NT2/D1 (cell line): ENCODE measurements around the gene RTN4RL1.

Source experiments
- DNase-seq: peaks from one replicate; pipeline ENCODE4 v3.0.0-alpha.2; 2011; ENCODE audit warnings: low read depth, low spot score
- H3K27me3 ChIP-seq: 2 replicates; pipeline ENCODE4 v1.6.0; 2011; ENCODE audit warnings: mild to moderate bottlenecking; ENCODE audit not compliant: insufficient read length, insufficient read depth
- H3K36me3 ChIP-seq: 2 replicates; pipeline ENCODE4 v1.6.1; 2011; ENCODE audit warnings: mild to moderate bottlenecking, low read length, mixed read lengths; ENCODE audit not compliant: insufficient read depth, insufficient read length
- H3K4me1 ChIP-seq: 2 replicates; pipeline ENCODE4 v1.5.1; 2011; ENCODE audit not compliant: insufficient read depth, insufficient read length
- H3K4me3 ChIP-seq: 2 replicates; pipeline ENCODE4 v1.5.1; 2011; ENCODE audit warnings: low read depth; ENCODE audit not compliant: insufficient read length
- H3K9ac ChIP-seq: 2 replicates; pipeline ENCODE4 v1.6.0; 2011; ENCODE audit warnings: low read depth; ENCODE audit not compliant: insufficient read length
- H3K9me3 ChIP-seq: 2 replicates; pipeline ENCODE4 v1.5.1; 2011; ENCODE audit warnings: mild to moderate bottlenecking, low read length; ENCODE audit not compliant: insufficient read depth
- SUZ12 ChIP-seq: IDR thresholded peaks from 2 replicates; pipeline ENCODE4 v1.6.1; 2011; ENCODE audit not compliant: insufficient read length, insufficient read depth; ENCODE audit errors: extremely low read depth
- YY1 ChIP-seq: IDR thresholded peaks from 2 replicates; pipeline ENCODE4 v1.6.1; 2011; ENCODE audit not compliant: insufficient read length, insufficient read depth
- ZNF274 ChIP-seq: IDR thresholded peaks from 2 replicates; pipeline ENCODE4 v1.6.1; 2011; ENCODE audit warnings: mild to moderate bottlenecking, low read depth, low read length

Gene RTN4RL1

DNA sequence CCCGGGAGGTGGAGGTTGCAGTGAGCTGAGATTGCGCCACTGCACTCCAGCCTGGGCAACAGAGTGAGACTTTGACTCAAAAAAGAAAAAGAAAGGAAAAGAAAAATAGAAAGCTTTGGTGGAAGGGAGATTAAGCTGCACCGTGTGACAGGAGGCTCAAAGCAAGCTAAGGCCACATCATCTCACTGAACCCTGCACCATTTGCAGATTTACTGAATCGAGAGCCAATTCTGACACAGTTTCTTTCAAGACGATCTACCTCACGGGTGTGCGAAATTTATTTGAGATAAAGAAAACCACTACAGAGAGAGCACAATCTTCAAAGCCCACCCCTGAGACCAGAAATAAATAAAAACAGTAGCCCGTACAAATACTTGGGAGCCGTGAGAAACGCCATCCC, 49.6 kb downstream of the RTN4RL1 start:
- H3K9ac ChIP-seq = no peak overlapping the region
- H3K4me1 ChIP-seq = peaks cover 21% of the 10 kb centered on the region
- no peak overlapping the region for H3K4me3 ChIP-seq
- no peaks in the 10 kb centered on the region for H3K36me3 ChIP-seq
- DNase-seq = no peak
- no peaks in the 10 kb centered on the region for H3K9me3 ChIP-seq
- TF ChIP-seq ZNF274 (no peak), YY1 (no peak), SUZ12 (no peak)
- H3K27me3 ChIP-seq = no peaks in the 10 kb centered on the region

DNA sequence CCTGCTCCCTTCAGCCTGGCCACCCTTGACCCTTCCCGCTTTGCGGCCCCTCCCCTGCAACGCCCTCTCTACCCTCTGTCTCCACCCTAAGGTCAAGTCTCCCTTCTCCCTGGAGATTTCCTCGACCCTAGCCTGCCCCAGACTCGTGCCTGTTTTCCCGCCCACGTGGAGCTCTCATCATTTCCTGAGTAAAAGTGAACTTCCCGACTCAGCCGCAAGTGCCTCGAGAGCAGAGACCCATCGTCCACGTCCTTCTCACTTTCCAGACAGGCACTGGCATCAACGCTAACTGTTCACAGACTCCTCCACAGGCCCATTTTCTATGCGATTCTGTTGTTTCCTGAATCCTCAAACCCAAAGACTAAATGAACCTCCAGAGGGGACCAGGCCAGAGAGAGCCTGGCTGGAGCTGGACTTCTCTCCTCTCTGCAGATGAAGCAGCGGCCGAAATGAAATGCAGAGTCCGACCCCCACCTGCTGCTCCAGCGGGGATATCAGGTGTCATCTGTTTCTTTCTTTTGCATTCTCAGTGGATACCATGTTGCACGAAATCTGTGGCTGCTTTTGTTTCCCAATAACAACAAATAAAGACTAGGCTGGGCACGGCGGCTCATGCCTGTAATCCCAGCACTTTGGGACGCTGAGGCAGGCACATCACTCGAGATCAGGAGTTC, 52.5 kb downstream of the RTN4RL1 start:
- peaks cover 6% of the 10 kb centered on the region; the same call in 1 of the 2 replicates for H3K9me3 ChIP-seq
- no peak overlapping the region for H3K9ac ChIP-seq
- H3K27me3 ChIP-seq = no peaks in the 10 kb centered on the region
- TF ChIP-seq SUZ12 (no peak), YY1 (no peak), ZNF274 (no peak)
- no peaks in the 10 kb centered on the region for H3K36me3 ChIP-seq
- H3K4me1 ChIP-seq = peaks cover 21% of the 10 kb centered on the region
- no peak overlapping the region for H3K4me3 ChIP-seq
- DNase-seq = no peak

DNA sequence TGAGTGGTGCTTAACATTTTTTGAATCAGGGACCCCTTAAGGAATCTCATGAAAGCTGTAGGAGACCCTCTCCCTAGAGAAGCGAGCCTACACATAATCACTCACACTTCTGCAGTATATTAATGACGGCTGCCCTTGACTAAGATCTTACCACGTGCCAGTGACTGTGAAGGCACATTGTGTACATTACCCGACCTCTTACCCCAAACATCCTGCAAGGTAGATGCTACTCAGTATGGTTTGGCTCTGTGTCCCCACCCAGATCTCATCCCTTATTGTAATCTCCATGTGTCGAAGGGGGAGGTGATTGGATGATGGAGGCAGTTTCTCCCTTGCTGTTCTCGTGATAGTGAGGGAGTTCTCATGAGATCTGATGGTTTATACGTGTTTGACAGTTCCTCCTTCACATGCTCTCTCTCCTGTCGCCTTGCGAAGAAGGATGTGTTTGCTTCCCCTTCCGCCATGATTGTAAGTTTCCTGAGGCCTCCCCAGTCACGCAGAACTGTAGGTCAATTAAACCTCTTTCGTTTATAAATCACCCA, 54.2 kb downstream of the RTN4RL1 start:
- H3K9me3 ChIP-seq = peaks cover 6% of the 10 kb centered on the region; the same call in 1 of the 2 replicates
- no peaks in the 10 kb centered on the region for H3K36me3 ChIP-seq
- H3K9ac ChIP-seq = no peak overlapping the region
- TF ChIP-seq YY1 (no peak), ZNF274 (no peak), SUZ12 (no peak)
- no peaks in the 10 kb centered on the region for H3K27me3 ChIP-seq
- DNase-seq = no peak
- peaks cover 24% of the 10 kb centered on the region for H3K4me1 ChIP-seq
- no peak overlapping the region for H3K4me3 ChIP-seq

DNA sequence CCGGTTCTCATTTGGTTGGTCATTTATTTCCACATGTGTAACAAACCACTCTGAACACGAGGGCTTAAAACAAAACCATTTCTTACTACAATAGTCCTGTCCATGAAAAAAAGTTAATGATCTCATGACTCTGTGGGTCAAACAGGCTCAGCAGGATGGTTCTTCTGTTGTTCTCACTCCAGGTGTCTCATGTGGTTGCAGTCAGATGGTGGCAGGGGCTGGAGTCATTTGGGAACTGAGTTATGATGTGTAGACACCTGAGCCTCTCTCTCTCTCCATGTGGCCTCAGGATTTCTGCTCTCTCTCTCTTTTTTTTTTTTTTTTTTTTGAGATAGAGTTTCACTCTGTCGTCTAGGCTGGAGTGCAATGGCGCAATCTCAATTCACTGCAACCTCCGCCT, 55.4 kb downstream of the RTN4RL1 start:
- Histone ChIP-seq H3K27me3 (no peaks in the 10 kb centered on the region), H3K4me1 (peaks cover 30% of the 10 kb centered on the region), H3K9me3 (peaks cover 6% of the 10 kb centered on the region; the same call in 1 of the 2 replicates), H3K9ac (no peak overlapping the region), H3K36me3 (no peaks in the 10 kb centered on the region), H3K4me3 (no peak overlapping the region)
- no peak for DNase-seq
- TF ChIP-seq YY1 (no peak), ZNF274 (no peak), SUZ12 (no peak)

DNA sequence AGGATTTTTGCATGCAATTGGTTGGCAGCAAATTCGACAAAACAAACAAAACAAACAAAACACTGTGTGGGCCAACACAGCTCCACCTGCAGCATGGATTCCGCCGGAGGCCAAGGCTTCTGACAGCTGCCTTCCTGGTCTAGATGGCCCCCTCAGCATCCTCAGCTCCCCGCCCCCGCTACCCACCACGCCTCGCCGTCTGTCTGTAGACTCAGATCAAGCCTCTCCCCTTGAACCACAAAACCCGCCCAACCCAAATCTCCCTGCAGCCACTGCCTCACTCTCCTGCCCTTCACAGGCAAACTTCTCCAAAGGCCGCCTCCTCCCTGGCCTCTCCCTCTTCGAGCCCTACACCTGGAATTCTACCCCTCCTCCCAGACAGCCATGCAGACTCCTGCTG, 57.9 kb downstream of the RTN4RL1 start:
- Histone ChIP-seq H3K9ac (no peak overlapping the region), H3K27me3 (no peaks in the 10 kb centered on the region), H3K9me3 (peaks cover 6% of the 10 kb centered on the region; the same call in 1 of the 2 replicates), H3K4me3 (no peak overlapping the region), H3K36me3 (no peaks in the 10 kb centered on the region), H3K4me1 (peaks cover 30% of the 10 kb centered on the region)
- TF ChIP-seq ZNF274 = no peak
- TF ChIP-seq YY1 = no peak
- TF ChIP-seq SUZ12 = no peak
- peak; percentile 72 for DNase-seq

DNA sequence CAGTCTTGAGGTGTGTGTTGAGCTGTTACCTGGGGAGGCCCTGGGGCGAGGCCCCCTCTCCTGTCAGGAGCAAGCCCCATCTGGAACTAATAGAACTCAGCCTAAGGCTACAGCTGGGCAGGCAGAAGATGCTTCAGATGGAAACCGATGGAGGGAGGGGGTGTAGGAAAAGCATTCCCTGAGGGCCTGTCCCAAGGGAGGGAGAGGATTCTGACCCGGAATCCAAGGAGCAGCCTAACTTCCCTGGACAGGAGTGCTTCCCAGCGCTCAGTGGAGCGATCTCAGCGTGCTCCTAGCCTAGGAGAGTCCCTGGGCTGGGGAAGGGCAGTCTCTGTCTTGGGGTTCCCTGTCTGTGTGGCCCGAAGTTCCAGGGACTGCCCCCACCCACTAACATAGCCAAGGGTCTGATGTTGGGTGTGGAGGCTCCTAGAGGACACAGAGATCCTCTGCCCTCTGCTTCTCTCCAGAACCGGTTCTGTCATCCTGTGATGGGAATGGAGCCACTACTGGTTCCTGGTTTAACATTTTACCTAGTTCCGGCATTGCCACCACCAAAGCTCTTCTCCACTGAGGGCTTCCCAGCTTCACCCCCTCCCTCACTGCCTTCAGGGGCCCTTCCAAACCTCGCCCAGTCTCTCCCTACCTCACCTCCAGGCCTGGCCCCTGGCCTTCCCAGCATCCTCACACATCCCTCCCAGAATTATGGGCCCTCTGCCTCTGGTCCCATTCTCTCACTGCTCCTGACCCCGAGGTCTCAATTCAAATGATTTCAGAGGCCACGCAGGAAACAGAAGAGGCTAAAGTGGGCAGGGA, 58.7 kb downstream of the RTN4RL1 start:
- peak overlapping the region; percentile 57 for H3K9ac ChIP-seq
- H3K4me3 ChIP-seq = no peak overlapping the region
- no peak for TF ChIP-seq SUZ12
- TF ChIP-seq ZNF274 = no peak
- no peak for TF ChIP-seq YY1
- peaks cover 6% of the 10 kb centered on the region; the same call in 1 of the 2 replicates for H3K9me3 ChIP-seq
- H3K27me3 ChIP-seq = no peaks in the 10 kb centered on the region
- no peak for DNase-seq
- peaks cover 30% of the 10 kb centered on the region for H3K4me1 ChIP-seq
- H3K36me3 ChIP-seq = no peaks in the 10 kb centered on the region

DNA sequence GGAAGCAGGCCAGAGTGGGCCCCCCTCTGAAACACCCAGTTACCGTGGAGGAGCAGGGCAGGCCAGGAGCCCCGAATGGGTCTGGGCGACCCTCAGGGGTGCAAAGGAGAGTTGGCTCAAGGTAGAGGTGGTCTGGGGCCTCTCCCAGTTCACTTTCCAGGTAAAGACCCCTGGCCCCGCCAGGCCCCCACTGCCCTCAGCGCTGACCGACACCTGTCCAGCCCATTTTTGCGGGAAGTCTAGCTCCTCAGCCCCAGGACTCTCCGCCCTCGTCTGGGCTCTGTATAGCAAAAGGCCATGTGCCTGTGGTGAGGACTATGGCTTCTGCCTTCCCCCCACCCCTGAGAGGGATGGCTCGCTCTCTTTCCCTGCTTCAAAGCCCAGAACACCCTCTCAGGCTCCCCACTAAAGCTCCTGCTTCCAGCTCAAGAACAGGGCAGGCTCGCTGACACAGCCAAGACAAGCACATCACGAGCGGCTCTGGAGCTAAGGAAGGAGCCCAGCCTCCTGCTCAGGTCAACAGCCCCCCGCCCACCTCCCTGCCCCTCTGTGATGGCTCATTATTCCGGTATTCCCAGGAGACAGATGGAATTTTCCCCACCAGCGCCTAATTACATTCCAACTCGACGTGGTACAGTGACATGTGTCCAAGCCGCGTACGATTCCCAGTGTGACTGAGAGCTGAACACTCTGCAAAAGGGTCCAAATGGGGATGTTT, 59.4 kb downstream of the RTN4RL1 start:
- Histone ChIP-seq H3K9ac (peak overlapping the region; percentile 16), H3K4me3 (no peak overlapping the region), H3K36me3 (no peaks in the 10 kb centered on the region), H3K27me3 (no peaks in the 10 kb centered on the region), H3K9me3 (peaks cover 6% of the 10 kb centered on the region; the same call in 1 of the 2 replicates), H3K4me1 (peaks cover 30% of the 10 kb centered on the region)
- DNase-seq = no peak
- TF ChIP-seq ZNF274 (no peak), SUZ12 (no peak), YY1 (no peak)
